ENCODE results near the gene MFAP3.
"Not testable (repeated sequence)": the region's sequence is repeated elsewhere in the genome, so short reads cannot be mapped to it uniquely, and the experiment has no call there.

DNA sequence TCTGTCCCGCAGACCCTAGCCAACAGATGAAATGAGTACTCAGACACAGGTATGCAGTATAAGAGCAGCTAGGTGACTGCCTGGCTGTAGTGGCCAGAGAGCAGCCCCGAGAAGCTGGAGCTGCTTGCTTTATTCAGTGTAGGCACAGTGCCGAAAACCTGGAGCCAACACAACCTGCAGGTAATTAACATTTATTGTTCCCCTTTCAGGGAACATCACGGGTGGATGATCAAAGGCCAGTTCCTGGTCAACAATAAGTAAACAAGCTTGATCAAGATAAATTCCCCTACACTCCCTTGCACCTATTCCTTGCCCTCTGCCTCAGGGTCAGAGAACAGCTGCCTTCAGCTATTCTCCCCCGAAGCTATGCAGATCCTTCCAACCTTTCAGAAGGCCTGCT lies 31.1 kb downstream of the MFAP3 start:
- not testable (repeated sequence) for TF ChIP-seq EZH2 (IDR thresholded peaks at IDR 0.05; ENCODE audit: borderline replicate concordance, insufficient read depth, low read length, poor library complexity, severe bottlenecking); POLR2AphosphoS5 (IDR thresholded peaks at IDR 0.05); CTCF (IDR thresholded peaks at IDR 0.05; ENCODE audit: poor library complexity, severe bottlenecking); MXI1 (conservative IDR thresholded peaks at IDR 0.05; ENCODE audit: poor library complexity, severe bottlenecking); RAD21 (conservative IDR thresholded peaks at IDR 0.05)
- TF ChIP-seq, protein P1, sequence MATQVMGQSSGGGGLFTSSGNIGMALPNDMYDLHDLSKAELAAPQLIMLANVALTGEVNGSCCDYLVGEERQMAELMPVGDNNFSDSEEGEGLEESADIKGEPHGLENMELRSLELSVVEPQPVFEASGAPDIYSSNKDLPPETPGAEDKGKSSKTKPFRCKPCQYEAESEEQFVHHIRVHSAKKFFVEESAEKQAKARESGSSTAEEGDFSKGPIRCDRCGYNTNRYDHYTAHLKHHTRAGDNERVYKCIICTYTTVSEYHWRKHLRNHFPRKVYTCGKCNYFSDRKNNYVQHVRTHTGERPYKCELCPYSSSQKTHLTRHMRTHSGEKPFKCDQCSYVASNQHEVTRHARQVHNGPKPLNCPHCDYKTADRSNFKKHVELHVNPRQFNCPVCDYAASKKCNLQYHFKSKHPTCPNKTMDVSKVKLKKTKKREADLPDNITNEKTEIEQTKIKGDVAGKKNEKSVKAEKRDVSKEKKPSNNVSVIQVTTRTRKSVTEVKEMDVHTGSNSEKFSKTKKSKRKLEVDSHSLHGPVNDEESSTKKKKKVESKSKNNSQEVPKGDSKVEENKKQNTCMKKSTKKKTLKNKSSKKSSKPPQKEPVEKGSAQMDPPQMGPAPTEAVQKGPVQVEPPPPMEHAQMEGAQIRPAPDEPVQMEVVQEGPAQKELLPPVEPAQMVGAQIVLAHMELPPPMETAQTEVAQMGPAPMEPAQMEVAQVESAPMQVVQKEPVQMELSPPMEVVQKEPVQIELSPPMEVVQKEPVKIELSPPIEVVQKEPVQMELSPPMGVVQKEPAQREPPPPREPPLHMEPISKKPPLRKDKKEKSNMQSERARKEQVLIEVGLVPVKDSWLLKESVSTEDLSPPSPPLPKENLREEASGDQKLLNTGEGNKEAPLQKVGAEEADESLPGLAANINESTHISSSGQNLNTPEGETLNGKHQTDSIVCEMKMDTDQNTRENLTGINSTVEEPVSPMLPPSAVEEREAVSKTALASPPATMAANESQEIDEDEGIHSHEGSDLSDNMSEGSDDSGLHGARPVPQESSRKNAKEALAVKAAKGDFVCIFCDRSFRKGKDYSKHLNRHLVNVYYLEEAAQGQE (IDR thresholded peaks at IDR 0.05; ENCODE audit: borderline replicate concordance), result not testable (repeated sequence)

Data from neural cell (in vitro differentiated cells).